ENCODE results near the gene CTCF.

CTCF gene

GRCh38 chr16:67651039-67651438 lies 88.7 kb downstream of the CTCF start:
- DNase-seq (ENCODE audit: low read depth in 2 of 2): no peak

GRCh38 chr16:67651847-67652246 lies 89.5 kb downstream of the CTCF start:
- no peak for DNase-seq (ENCODE audit: low read depth in 2 of 2)

GRCh38 chr16:67652578-67653127 lies 90.3 kb downstream of the CTCF start:
- no peak for DNase-seq (ENCODE audit: low read depth in 2 of 2)

- DNase-seq (ENCODE audit: low read depth in 2 of 2): no peak
These were observed 90.9 kb downstream of the CTCF start for GRCh38 chr16:67653128-67653788.

- no peak for DNase-seq (ENCODE audit: low read depth in 2 of 2)
These were observed 91.6 kb downstream of the CTCF start for GRCh38 chr16:67653789-67654402.

- no peak for DNase-seq (ENCODE audit: low read depth in 2 of 2)
These were observed 92.1 kb downstream of the CTCF start for GRCh38 chr16:67654403-67654911.

- no peak for DNase-seq (ENCODE audit: low read depth in 2 of 2)
These were observed 93.0 kb downstream of the CTCF start for GRCh38 chr16:67655363-67655762.

GRCh38 chr16:67656344-67657016 lies 94.2 kb downstream of the CTCF start:
- DNase-seq (ENCODE audit: low read depth in 2 of 2): no peak

GRCh38 chr16:67657017-67657608 lies 94.8 kb downstream of the CTCF start:
- no peak for DNase-seq (ENCODE audit: low read depth in 2 of 2)

- DNase-seq (ENCODE audit: low read depth in 2 of 2): no peak
These were observed 95.6 kb downstream of the CTCF start for GRCh38 chr16:67657751-67658518.

GRCh38 chr16:67658849-67659674 lies 96.7 kb downstream of the CTCF start:
- DNase-seq (ENCODE audit: low read depth in 2 of 2): no peak

- DNase-seq (ENCODE audit: low read depth in 2 of 2): peak; percentile 90 to 93
These were observed 97.6 kb downstream of the CTCF start, which contains the start of gene ACD for GRCh38 chr16:67659675-67660563. TSS of gene ACD (minus strand) at chr16:67660260. CDS start at chr16:67660220, 40 bp downstream.

GRCh38 chr16:67660564-67661028 lies 98.3 kb downstream of the CTCF start, which contains the start of gene PARD6A:
TSS of gene PARD6A (plus strand) at chr16:67660960. CDS start at chr16:67661039, 79 bp downstream.
- DNase-seq (ENCODE audit: low read depth in 2 of 2): peak; percentile 88 to 91

- no peak for DNase-seq (ENCODE audit: low read depth in 2 of 2)
These were observed 98.9 kb downstream of the CTCF start for GRCh38 chr16:67661101-67661761.

GRCh38 chr16:67661886-67662652 lies 99.7 kb downstream of the CTCF start:
- no peak for DNase-seq (ENCODE audit: low read depth in 2 of 2)

- DNase-seq (ENCODE audit: low read depth in 2 of 2): no peak
These were observed 100.3 kb downstream of the CTCF start for GRCh38 chr16:67662653-67663010.

- DNase-seq (ENCODE audit: low read depth in 2 of 2): no peak
These were observed 101.0 kb downstream of the CTCF start for GRCh38 chr16:67663151-67663876.

Data from activated CD4-positive, alpha-beta T cell treated with anti-CD3 and anti-CD28 coated beads for 24 hours (primary cell).